Activated CD4-positive, alpha-beta T cell treated with anti-CD3 and anti-CD28 coated beads for 24 hours (primary cell): ENCODE results near the gene MTHFD1L.

ENCODE experiments used
- DNase-seq, 2 donors: peaks; one replicate each; pipeline ENCODE4 v3.0.0-alpha.2; 2020; ENCODE audit warnings: low read depth in 2 of 2

Gene MTHFD1L

DNA sequence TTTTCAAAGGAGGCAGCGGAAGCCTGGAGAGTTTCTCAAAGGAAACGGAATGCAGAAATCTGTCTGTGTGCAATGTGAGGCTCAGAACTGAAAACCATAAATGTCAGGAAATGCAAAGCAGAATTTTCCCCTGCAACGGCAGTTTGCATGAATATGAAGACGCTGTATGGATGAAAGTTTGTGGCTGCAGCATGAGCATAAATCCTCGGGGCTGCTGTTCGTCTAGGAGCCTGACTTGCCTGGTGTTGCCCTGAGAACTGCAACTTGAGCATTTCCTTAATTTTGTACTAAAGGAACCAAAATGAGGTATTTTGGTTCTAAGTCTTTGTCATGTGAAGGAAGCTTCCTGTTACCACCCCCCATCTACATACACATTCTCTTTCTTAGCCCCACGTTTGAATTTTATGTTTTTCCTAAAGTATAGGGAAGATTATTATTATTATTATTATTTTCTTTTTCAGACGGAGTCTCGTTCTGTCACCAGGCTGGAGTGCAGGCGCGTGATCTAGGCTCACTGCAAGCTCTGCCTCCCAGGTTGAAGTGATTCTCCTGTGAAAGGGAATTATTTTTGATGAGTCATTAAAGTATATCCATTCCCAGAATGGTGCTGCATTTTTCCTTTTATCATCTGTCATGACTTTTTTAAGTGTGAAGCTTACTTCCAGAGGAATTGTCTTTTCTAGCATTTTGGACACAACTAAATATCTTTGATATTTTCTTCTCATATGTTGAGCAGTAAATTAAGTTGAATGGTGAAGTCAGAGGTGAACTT is 33.1 kb downstream of the MTHFD1L start:
- no peak for DNase-seq

DNA sequence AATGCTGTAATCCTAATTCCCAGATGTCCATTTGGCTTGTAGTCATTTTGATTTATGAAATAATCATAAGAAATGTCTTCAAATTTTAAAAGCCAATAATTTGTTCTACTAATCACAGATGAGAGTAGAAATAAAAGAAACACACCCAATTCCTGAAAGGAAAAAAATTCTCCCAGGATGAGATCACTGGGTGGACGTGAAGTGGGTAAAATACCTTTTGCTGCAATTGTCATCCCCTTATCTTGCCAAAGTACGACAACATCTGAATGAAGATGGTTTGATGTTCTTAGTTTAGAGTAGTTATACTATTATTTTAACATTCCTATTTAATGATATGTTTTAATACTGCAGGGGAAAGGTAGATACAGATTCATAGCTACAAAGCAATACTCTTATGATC is 33.7 kb downstream of the MTHFD1L start:
- no peak for DNase-seq

DNA sequence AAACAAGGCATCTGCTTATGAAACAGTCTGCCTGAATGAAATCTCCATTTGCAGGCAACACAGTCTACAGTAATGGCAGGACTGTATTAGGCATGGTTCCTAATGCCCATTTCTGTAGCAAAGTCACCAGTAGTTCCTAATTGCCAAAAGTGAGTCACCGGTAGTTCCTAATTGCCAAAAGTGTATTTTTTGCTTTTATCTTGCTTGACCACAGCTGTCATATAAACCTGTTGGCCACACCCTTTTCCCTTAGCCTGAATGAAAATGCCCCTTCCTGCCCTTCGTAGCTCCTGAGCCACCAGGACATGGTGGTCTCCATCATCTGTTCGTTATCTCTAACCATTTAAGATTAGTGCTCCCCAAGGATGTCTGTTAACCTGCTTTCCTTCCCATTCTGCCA is 34.5 kb downstream of the MTHFD1L start:
- DNase-seq: no peak

DNA sequence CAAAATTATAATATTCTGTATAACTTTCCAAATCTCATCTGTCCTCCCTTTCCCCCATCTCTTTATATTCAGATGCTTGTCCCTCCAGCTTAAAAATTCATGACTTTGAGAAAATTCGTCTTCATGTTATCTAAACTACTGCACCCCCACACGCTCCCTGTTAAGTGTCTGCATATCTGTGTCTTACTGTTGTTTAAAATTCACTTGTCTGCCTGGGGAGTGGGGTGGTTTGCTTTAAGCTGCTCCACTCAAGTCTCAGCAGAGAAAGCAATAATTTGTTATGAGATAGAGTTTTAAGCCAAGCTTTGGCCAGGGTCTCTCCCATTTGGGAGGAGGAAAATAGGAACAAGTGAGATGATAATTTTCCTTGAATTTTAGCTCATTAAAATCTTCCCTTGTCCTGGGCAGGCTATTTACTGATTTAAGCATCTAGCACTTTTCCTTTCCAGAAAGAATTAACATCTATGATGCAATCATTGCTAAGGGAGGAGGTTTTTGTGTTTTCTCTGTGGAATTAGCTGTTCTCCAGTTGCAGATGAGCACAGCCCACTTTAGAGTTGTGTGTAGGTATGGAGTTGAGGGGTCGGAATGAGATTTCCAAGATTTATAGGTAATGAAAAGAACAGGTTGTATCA is 36.8 kb downstream of the MTHFD1L start:
- DNase-seq: no peak

DNA sequence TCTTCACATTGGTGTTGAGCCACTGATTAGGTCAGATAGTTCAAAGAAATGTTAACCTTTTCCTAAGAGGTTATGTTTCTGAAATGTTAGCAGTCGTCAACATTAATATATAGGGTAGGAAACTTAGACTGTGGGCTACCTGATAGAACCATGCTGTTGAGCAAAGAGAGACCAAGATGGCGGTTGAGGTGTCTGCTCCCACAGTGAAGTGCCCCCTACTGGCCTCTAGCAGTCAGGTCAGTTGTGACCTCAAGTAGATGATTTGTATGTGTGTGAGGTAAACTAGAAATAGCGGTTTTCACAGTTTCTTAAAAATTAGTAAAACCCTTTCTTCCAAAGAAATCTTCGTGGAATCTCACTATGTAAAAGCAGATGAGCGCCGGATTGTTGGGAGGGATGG is 40.3 kb downstream of the MTHFD1L start:
- DNase-seq: no peak

DNA sequence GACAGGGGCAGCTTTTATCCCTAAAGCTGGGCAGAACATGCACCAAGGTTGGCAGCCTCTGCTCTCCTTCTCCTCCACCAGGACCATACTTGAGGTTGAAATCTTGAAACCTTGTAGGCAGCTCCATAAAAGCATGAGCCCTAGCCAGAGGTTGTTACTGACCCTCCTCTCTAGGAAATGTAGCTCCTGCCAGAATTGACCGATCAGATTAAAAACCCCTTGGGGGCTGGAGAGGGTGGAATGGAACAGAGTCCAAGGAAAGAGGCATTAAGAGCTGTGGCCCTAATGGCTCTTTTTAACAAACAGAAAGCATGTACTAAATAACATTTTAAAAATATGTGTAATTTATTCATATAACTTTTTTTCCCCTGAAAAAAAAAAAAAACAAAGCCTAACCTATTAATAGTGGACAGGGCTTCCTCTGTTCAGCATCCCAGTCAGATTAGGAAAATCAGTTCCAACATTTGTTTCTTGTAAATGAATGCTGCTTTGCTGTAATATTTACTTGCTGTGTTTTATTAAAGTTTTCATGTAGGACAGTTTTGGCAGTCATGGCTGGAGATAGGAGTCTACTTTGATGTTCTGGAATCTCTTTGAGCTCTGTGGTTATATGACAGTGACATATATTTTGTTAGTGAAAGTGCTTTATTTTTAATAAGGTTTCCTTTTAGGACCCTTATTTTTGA is 41.3 kb downstream of the MTHFD1L start:
- no peak for DNase-seq

DNA sequence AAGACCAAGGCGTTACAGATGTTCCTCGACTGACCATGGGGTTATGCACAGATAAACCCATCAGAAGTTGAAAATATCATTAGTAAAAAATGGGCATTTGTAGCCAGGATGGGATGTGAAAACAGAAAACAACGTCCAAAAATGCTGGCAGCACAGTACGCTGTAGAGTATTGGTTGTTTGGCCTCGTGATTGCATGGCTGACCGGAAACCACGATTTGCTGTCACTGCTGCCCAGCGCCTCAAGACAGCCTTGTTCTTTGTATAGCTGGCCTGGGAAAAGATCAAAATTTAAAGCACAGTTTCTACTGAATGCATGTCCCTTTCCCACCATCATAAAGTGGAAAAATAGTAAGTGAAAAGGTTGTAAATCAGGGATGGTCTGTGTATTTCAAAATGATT is 41.9 kb downstream of the MTHFD1L start:
- no peak for DNase-seq

DNA sequence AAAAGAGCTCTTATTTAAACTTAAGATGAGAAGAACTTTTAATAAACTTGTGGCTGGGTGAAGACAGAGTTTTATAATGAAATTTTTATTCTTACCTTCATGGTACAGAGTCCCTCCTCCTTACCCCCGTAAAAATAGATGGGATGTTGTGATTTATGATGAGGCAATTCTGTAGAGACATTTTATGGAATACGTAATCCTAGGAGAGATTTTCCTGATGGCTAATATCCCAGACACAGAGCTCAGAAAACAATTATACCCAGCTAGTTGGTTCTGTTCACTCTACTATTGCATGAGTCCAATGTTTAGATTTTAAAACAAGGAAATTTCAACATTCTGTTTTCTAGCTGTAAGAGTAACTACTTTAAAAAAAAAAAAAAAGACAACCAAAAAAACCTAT is 43.4 kb downstream of the MTHFD1L start:
- no peak for DNase-seq

DNA sequence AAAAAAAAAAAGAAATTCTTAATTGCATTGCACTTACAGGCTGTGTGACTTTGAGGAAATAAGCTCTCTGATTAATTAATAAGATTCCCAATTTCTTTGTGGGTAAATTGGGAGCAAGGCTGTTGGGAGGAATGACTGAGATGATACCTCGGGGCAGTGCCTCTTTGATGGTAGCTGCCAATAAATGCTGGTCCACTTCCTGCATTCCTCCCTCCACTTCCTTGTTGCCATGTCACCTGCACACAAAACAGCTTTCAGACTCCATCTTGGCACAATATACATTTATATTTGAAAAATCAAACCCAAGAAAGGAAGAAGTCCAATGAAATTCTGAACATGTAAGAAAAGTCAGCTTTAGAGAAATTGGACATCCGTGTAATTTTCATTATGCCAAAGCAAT is 45.1 kb downstream of the MTHFD1L start:
- DNase-seq: no peak

DNA sequence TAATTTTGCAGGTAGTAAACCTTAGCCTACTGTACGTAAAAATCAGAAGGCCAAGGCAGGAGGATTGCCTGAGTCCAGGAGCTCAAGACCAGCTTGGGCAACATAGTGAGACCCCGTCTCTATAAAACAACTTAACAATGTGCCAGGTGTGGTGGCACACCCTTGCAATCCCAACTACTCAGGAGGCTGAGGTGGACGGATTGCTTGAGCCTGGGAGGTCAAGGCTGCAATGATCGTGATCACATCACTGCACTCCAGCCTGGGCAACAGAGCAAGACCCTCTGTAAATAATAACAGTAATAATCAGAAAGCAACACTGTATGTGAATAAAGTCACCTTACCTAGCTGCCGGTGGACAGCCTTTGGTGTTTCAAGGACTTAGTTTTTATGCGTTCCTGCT is 48.9 kb downstream of the MTHFD1L start:
- DNase-seq: no peak

DNA sequence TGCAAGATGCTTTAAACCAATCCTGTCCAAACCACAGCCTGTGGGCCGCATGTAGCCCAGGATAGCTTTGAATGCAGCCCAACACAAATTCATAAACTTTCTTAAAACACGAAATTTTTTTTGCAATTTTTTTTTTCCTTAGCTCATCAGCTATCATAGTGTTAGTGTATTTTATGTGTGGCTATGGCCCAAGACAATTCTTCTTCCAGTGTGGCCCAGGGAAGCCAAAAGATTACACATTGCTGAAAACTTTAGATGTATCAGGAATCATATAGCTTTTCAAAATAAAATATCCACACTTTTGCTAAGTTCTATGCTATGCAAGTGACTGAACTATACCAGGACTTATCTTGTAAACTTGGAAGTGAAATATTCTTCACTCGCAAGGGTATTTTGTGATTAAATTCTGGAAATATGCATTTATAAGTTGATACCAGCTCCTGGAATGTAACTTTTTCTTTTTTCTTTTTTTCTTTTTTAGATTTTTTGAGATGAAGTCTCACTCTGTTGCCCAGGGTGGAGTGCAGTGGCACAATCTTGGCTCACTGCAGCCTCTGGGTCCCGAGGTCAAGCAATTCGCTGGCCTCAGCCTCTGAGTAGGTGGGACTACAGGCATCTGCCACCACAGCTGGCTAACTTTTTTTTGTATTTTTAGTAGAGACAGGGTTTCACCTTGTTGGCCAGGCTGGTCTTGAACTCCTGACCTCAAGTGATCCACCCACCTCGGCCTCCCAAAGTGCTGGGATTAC is 49.8 kb downstream of the MTHFD1L start:
- DNase-seq: no peak

DNA sequence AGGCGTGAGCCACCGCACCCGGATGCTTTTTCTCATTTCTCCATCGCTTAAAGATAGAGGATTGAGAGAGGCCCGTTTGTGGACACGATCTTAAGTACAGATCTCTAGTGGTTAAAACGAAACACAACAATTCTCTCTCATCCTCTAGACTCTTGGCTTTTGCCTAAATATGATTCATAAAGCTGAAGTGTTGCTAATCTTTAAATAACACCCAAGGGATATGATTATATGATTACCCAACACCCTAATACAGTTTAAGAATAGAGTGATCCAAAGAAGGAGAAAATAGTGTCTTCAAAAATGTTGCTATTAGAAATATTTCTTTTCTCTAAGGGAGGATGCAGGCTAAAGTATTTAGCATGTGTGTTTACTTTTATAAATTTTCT is 50.4 kb downstream of the MTHFD1L start:
- DNase-seq: no peak

DNA sequence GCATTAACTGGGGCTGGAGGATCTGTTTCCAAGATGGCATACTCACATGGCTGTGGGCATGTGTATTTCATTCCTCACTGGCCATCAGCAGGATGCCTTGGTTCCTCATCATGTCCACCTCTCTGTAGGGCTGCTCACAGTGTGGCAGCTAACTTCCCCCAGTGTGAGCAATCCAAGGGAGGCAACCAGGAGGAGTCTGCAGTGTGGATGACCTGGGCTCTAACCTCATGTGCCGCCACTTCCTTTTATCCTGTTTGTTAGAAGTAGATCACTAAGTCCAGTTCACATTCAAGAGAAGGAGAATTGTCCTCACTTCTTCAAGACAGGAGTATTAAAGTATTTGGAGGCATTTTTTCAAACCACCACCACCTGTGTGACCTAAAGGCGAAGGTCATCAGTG is 54.4 kb downstream of the MTHFD1L start:
- no peak for DNase-seq

DNA sequence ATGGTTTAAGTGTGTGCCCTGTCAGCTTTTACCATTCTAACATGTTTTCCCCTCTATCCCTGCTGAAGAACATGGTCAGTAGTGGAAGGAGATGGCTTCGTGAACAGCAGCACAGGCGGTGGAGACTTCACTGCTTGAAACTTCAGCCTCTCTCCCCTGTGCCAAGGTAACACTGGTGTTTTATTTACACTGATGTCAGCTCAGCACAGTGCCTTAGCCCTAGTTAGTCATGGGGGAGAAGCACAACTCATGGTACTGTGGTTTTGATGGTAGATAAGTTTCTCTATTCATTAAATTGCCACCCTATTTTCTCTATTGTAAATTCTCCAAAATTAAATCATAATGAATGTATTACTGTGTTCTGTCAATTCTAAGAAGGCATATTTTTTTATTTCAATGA is 56.6 kb downstream of the MTHFD1L start:
- DNase-seq: no peak

DNA sequence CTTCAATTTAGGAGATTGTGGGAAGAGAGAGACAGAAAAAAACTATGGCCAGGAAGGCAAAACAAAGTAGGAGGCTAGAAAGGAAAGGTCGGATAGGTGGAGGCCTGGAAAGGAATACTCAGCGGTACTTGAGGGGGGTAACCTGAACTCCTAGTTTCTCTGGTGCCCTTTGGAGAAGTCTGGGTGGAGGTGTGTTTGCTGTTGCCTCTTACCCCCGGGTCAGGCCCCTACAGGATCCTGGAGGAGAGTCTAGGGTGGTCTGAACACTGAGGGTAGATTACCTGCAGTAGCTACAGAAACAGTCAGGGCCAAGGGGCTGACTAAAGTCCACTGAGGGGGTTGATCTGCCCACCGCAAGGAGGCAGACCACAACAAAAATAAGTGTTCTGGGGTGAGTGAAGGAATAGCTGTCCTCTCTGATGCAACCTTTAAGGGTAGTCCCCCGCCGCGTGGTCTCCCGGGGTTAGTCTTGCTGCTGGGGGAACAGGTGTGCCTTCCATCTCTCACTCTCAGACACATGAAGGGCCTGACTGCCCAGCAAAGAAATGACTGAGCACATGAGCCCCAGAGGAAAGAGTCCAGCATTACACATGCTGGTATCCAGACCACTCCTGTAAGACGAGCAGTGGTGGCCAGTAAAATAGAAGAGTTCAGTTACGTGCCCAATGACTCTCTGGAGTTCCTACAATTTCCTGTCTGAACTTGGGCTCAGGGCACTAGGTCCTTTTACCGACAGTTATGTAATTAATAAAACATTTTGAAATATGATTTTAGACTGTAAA is 59.5 kb downstream of the MTHFD1L start:
- no peak for DNase-seq

DNA sequence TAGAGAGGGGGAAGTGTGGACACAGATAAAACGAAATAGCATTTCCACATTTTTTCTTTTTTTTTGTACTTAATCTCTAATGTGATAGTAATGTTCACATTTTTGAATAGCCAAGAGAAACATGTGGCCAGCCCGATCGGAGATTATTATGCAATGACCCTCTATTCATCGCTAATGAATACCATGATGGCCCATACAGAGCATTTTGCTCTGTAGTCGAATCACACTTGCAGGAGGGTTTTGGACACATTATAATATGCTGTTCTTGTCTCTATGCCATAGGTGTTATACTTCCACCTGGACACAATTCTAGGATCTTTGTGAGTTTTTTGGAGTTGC is 60.1 kb downstream of the MTHFD1L start:
- no peak for DNase-seq

DNA sequence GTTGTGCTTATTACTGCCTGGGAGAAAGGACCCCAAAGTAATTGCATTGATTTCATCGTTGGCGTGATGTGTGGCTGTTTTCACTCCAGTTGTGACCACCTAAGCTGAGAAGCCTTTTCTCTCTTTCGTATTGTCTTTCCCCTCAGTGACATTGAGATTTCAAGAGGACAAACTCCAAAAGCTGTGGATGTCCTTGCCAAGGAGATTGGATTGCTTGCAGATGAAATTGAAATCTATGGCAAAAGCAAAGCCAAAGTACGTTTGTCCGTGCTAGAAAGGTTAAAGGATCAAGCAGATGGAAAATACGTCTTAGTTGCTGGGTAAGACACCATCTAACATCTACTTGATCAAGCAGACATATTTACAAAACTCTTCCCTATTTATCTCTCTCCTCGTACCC is 60.5 kb downstream of the MTHFD1L start:
- no peak for DNase-seq

DNA sequence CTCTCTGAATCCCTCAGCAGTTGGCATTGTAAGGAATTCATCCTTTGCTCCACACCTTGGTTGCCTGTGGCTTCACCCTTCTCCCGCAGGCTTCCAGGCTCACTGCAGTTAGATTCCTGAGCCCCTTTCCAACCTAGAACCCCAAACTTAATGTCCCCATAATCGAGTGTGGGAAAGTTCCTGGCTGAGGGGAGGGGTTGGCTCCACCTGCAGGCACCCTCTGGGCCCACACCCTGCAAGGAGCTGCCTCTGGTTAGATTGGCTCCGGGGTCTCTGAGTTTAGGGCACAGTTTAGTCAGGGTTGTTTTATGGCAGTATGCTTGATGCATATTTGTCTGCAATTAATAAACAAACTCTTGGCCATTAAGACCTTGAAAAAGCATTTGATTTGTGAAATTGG is 63.4 kb downstream of the MTHFD1L start:
- no peak for DNase-seq

DNA sequence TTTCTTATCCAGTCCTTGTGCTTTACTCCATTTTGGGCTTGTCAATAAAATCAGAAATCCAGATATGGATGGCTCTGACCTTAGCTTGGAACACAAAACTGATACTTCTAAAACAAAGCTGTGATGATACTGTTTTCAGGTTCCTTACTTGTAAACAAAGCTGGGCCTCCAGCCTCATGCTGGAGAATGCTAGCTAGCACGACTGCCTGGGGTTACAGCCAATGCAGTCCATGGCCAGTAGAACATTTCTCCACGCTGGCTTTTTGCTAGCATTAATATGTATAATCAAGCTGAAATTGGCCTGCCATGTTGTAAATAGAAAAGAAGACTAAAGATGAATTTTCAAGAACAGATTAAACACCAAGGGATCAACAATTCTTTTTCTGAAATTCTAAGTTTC is 63.9 kb downstream of the MTHFD1L start:
- DNase-seq: no peak

DNA sequence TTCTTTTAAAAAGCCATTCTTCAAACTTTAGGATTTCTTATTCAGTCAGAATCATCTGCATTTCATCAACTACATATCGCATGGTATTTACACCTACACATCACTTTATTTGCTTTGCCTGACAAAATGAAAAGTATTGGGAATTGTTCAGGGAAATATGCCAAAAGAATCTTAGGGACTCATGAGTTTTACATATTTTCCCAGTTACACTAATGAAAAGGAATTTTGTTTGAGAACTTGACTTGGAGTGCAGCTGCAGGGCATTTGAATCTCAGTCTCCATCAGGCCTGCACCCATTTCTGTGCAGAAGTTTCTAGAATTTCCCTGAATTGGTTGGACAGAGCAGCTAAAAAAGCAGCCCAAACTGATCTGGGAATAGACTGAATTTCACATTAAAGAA is 65.3 kb downstream of the MTHFD1L start:
- DNase-seq: no peak

DNA sequence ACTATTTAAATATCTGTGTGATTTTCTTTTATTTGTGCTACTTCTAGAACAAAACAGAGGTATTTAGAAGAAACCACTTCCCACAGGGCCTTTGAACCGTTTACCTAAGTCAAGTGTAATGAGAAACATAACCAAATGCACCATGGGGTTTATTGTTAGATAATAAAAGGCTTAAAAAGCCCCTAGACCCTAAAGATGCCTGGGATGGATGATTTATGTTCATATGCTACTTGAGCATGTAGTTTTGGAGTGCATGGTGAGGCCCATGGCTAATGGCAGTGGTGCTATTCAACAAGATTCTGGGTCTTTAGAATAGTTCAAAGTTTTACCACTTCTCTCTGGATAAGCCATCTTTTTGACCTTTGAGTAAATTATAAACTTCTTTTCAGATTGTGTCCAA is 65.9 kb downstream of the MTHFD1L start:
- no peak for DNase-seq

DNA sequence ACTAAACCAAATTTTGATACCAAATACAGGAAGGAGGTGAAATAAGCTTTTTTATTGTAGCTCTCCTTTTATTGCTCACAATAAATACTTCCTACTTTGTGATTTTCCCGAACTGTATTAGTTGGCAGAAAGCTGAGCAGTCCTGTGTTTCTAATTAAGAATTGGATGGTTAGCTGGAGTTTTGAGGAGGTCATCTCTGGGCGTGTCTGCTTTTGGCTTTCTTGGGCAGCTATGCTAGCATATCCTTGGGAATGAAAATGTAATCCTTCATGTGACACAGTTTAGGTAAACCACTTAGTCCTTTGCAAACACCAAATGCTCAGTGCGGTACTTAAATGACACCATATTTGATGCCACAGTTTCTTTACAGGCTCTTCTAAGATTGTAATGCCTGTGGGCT is 67.5 kb downstream of the MTHFD1L start:
- DNase-seq: no peak
